NOMO-1 treated with DMSO at 0.1 percent for 48 hours (cell line): ENCODE results near the gene CCDC93.

ENCODE experiments used
- DNase-seq: peaks from one replicate; lab custom pipeline; 2025; ENCODE audit not compliant: unreplicated experiment; lab: John Stamatoyannopoulos, UW

Gene CCDC93, protein sequence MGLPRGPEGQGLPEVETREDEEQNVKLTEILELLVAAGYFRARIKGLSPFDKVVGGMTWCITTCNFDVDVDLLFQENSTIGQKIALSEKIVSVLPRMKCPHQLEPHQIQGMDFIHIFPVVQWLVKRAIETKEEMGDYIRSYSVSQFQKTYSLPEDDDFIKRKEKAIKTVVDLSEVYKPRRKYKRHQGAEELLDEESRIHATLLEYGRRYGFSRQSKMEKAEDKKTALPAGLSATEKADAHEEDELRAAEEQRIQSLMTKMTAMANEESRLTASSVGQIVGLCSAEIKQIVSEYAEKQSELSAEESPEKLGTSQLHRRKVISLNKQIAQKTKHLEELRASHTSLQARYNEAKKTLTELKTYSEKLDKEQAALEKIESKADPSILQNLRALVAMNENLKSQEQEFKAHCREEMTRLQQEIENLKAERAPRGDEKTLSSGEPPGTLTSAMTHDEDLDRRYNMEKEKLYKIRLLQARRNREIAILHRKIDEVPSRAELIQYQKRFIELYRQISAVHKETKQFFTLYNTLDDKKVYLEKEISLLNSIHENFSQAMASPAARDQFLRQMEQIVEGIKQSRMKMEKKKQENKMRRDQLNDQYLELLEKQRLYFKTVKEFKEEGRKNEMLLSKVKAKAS

DNA sequence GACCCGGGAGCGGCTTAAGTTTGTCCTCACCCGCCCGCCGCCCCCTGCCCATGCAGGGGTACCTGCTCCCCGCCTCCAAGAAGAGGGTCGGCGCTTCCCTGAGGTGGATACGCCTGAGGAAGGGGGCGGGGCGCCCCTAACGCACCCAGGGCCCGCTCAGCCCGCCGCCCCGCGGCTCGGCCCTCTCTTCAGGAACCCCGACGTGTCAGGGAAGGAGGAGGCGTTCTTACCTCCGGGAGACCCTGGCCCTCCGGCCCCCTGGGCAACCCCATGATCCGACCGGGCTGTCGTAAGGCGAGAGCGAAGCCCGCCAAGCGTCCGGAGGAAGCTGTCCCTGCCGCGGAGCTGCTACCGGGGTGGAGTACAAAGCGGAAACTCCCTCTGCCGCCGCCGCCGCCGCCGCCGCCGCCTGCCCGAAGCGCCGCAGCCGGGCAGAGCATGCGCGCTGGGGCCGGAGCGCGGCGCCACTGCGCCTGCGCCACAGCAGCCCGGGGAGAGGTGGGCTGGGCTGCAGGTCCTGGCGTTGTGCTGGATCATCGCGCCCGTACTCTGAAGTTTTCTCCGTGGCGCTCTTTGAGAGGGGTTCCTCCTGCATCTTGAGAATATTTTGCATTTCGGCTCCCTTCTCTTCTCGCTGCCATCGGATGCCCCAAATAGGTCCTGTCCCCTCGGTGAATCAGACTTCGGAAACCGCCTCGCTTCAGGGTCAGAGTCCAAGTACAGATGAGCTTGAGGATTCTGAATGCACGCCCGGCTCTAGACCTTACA is at the start of gene CCDC93:
Gene CCDC93 (minus strand): TSS at position 347 of the 768 bp plus-strand sequence. CDS start 75 bp downstream, at position 272.
- peak; percentile 83 for DNase-seq

DNA sequence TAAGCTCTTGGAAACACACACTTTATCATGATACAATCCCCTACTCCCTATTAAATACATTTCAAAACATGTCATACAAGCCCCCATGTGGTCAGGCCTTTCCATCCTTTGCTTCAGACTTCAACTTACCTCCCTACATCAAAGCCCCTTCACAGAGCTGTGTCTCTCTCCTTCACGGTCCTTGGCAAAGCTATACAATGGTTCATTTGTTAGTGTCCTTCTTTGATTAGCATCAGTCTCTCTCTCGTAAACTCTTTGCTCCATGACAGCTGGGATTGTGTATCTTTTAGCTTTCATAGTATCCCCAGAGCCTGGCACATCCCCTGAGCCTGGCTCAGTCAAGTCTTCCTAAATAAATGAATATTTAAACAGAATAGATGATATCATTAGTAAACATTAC is 48.8 kb upstream of the CCDC93 start:
- DNase-seq, result no peak

DNA sequence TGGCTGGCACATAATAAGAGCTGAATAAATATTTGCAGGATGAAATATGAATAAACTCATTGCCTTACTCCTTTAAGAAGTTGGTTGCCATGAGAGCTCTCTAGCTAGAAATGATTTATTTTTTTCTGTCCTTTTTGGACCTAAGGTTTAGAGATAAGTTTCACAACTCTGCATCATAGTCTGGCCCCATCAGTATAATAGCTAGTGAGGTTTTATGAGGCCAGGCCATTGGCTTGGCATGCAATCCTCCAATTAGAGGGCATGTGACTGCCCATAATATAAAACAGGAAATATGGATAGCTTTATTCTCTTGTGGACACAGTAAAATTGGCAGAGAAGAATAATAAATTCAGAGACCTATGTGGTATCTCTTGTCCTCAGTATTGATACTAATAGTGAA is 48.2 kb upstream of the CCDC93 start:
- DNase-seq, result peak; percentile 53

GRCh38 chr2:118061135-118061955 is 47.5 kb upstream of the CCDC93 start:
- DNase-seq, result peak; percentile 80

GRCh38 chr2:118059919-118060478 is 46.1 kb upstream of the CCDC93 start:
- peak; percentile 32 for DNase-seq

- no peak for DNase-seq
These were observed 45.1 kb upstream of the CCDC93 start for GRCh38 chr2:118058951-118059350.

DNA sequence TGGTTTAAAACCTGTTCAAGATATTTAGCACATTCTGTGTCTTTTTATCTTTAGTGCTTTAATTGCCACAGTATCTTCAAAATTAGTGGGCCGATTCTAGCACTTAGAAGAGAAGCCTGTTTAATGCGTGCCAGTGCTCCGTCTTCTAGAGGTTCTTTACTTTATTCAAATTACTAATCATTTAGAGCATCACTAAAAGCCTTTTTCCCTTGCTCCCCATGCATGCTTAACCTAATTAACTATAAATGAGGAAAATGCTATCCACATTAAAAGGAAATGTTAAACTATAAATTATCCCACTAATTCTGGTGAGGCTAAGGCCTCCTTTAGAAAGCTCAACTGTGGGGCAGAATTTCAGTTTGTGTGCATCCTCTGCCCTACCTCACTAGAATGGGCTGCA is 42.9 kb upstream of the CCDC93 start:
- no peak for DNase-seq

GRCh38 chr2:118056165-118056534 is 42.3 kb upstream of the CCDC93 start:
- DNase-seq, result peak; percentile 95

GRCh38 chr2:118055512-118056164 is 41.8 kb upstream of the CCDC93 start:
- DNase-seq, result peak; percentile 75

DNA sequence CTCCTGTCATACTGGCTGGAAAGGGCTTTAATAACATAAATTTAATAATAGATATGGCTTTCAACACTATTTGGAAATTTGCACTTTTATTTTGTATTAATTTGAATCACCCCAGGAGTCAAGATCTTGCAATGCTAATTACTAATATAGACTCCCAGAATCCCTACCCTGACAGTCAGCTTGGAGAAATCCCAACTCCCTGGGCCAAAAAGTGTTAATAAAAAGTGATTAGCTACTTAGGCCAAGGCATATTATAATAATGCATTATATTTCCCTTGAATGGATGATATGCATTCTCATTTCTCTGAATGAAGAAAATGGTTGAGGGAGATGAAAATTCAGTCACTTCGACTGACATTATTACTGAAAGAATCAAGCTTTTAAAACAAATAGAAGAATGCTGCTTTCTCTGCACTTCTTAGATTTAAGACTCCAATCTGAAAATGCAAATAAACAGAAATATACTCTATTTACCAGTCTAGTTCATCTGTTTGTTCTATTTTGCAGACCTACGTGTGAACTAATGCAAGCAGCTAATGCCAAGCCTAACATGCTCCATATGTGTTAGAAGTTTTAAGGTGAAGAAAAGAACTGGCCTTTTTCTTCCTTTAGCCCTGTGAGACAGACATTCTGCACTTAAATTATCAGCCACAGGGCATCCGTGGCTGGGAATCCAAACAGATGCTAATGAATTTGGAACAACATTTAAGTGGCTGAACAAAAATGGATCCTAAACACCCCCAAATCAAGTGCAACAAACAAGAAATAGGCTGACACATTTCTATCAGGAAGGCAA is 40.5 kb upstream of the CCDC93 start:
- no peak for DNase-seq

DNA sequence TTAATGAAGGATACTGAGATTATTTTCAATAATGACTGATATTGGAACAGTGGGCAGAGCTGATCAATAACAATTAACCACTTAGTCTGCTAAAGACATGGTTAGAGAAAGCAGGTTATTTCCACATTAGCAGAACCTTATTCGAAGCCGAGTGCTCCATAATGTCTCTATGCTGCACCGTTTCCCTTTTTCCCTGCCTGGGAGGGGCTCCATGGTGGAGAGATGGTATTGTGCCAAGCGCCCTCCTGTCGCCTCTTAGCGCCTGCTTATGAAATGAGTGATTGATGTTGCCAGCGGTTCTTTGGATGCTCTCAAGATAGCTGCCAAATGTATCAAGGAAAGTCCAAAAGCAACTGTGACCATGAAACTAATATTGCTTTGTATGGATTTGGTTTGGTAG is 39.8 kb upstream of the CCDC93 start:
- no peak for DNase-seq

- DNase-seq, result no peak
These were observed 38.6 kb upstream of the CCDC93 start for GRCh38 chr2:118052474-118052873.

DNA sequence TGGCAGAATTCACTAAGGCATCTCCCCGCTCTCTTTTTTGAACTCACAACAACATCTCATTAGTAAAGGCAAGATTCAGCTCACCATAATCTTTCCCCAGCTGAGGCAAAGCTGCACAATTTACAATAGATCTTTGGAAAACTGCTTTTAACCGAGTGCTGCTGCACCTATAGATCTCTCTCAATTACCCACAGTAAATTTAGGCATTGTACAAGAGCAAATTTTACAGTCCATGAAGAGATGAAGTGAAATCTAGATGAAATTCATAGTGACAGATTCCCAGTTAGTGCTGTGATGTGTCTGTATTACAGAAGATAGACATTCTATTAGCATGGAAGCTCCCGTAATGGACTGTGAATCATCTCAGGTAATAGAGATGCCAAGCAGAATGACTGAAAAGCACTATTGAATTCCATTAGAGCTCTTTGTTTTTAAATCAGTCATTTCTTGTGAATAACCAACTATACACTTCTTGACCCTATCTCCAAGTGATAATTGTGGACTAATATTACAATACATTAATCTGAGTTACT is 38.0 kb upstream of the CCDC93 start:
- no peak for DNase-seq

- no peak for DNase-seq
These were observed 37.1 kb upstream of the CCDC93 start for GRCh38 chr2:118050974-118051373.

GRCh38 chr2:118050386-118050785 is 36.5 kb upstream of the CCDC93 start:
- DNase-seq, result peak; percentile 29

DNA sequence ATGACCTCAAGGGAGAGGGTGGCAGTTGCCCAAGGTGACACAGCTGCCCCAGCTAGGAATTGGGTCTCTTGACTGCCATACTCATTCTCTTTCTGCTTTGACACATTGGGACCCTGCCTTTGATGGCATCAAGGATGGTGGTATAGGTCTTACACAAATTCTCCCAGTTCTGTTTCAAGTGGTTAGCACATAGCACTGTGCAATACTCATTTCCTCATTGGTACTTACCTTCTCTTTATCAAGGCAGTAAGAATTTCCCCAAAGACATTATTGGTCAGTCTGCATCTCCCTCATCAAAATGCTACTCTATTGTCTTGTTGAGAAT is 35.9 kb upstream of the CCDC93 start:
- peak; percentile 82 for DNase-seq

- DNase-seq, result no peak
These were observed 35.4 kb upstream of the CCDC93 start for GRCh38 chr2:118049140-118049815.

DNA sequence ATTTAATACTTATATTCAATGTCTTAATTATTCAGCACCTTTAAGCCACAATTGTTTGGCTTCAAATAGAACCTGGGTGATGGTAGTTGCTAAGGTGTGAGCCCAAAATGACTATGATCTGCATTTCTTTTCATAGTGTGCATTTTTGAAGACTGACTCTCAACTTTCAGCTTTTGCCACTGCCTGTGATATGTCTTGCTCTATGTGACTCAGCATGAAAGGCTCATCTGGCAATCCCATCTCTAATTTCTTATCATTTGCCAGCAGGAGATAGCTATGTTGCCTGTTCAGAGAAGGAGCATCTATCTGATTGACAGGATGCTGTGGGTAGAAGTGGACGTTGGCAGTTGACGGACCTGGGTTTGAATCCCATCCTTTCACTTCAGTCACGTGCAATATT is 34.5 kb upstream of the CCDC93 start:
- no peak for DNase-seq

DNA sequence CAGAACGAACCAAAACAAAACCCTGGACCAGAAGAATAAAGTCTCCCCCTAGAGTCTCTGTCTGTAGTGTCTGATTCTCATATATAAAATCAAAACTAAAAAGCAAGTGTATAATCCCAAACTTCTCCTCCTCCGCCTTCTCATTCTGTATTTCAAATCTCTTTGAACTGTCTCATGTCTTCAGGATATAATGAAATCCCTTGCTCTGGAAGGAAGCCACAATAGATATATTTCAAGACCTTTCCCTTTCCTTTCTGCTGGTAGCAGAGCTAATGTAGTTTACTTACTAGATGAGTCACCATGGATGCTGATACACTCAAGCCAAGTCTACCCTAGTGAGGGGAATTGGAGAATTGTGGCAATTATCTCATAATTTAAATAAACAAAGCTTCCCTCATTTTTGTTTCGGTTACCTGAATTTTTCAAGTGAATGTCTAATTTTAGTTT is 33.5 kb upstream of the CCDC93 start:
- no peak for DNase-seq
